Neuronal stem cell (in vitro differentiated cells): Measurements from ENCODE around the gene PTGIS.

ENCODE experiments used
- DNase-seq: peaks from one replicate; pipeline ENCODE4 v3.0.0-alpha.2; 2013; ENCODE audit warnings: low spot score
- H2AFZ ChIP-seq: one replicate; pipeline ENCODE4 v1.6.1; 2013; ENCODE audit warnings: mild to moderate bottlenecking, low read length, inconsistent platforms
- H2AK5ac ChIP-seq: 2 replicates; pipeline ENCODE4 v1.6.1; 2013; ENCODE audit warnings: low read depth, mild to moderate bottlenecking, inconsistent platforms, low read length, moderate library complexity, mixed read lengths
- H2BK120ac ChIP-seq: 2 replicates; pipeline ENCODE4 v1.6.1; 2013; ENCODE audit warnings: low read depth, mild to moderate bottlenecking, inconsistent platforms, low read length, moderate library complexity, mixed read lengths
- H2BK12ac ChIP-seq: one replicate; pipeline ENCODE4 v1.6.1; 2013; ENCODE audit warnings: low read length, inconsistent platforms
- H2BK15ac ChIP-seq: 2 replicates; pipeline ENCODE4 v1.6.1; 2013; ENCODE audit warnings: mild to moderate bottlenecking, low read length, inconsistent platforms, mixed read lengths
- H2BK5ac ChIP-seq: one replicate; pipeline ENCODE4 v1.6.1; 2013; ENCODE audit warnings: inconsistent platforms, mild to moderate bottlenecking, low read length, moderate library complexity
- H3K14ac ChIP-seq: one replicate; pipeline ENCODE4 v1.6.1; 2013; ENCODE audit warnings: low read length, inconsistent platforms
- H3K18ac ChIP-seq: 2 replicates; pipeline ENCODE4 v1.6.1; 2013; ENCODE audit warnings: low read length, inconsistent platforms
- H3K23ac ChIP-seq: 2 replicates; pipeline ENCODE4 v1.6.1; 2013; ENCODE audit warnings: low read depth, mild to moderate bottlenecking, mixed read lengths, low read length, inconsistent platforms; ENCODE audit not compliant: poor library complexity
- H3K27ac ChIP-seq: replicated peaks from 3 replicates; pipeline ENCODE4 v1.5.1; 2013; ENCODE audit warnings: low read length, inconsistent platforms
- H3K27me3 ChIP-seq, 3 experiments: 2 replicates each; pipeline ENCODE4 v1.6.1; 2013; ENCODE audit warnings: low read length in 3 of 3, mild to moderate bottlenecking in 2 of 3, inconsistent platforms in 1 of 3, low read depth in 1 of 3, mixed read lengths in 1 of 3, moderate library complexity in 1 of 3; ENCODE audit not compliant: control insufficient read depth in 3 of 3, insufficient read depth in 3 of 3
- H3K36me3 ChIP-seq, 2 donors: replicated peaks in 1 of 2; 2 replicates each; pipeline ENCODE4 v1.6.1; 2013; ENCODE audit warnings: low read length in 2 of 2; ENCODE audit not compliant: control insufficient read depth in 2 of 2, insufficient read depth in 2 of 2
- H3K4ac ChIP-seq: 2 replicates; pipeline ENCODE4 v1.6.1; 2013; ENCODE audit warnings: inconsistent platforms, mild to moderate bottlenecking, low read length, moderate library complexity
- H3K4me1 ChIP-seq, 2 donors: 1 replicate in 1 of 2; 2 replicates in 1 of 2; pipeline ENCODE4 v1.6.1; 2013; ENCODE audit warnings: low read length in 2 of 2, low read depth in 1 of 2; ENCODE audit not compliant: control insufficient read depth in 2 of 2, insufficient read depth in 1 of 2
- H3K4me2 ChIP-seq: one replicate; pipeline ENCODE4 v1.6.1; 2013; ENCODE audit warnings: mild to moderate bottlenecking, low read length, inconsistent platforms; ENCODE audit not compliant: insufficient read depth, poor library complexity, severe bottlenecking
- H3K4me3 ChIP-seq, 2 donors: 2 replicates each; pipeline ENCODE4 v1.5.1; 2013; ENCODE audit warnings: low read length in 2 of 2, mild to moderate bottlenecking in 2 of 2, inconsistent platforms in 1 of 2, moderate library complexity in 1 of 2
- H3K79me1 ChIP-seq: one replicate; pipeline ENCODE4 v1.6.1; 2013; ENCODE audit warnings: low read depth, mild to moderate bottlenecking, inconsistent platforms, low read length, moderate library complexity
- H3K9ac ChIP-seq: one replicate; pipeline ENCODE4 v1.6.1; 2013; ENCODE audit warnings: mild to moderate bottlenecking, low read depth, low read length, inconsistent platforms; ENCODE audit not compliant: poor library complexity
- H3K9me3 ChIP-seq, 2 donors: replicated peaks in 1 of 2; 2 replicates each; pipeline versions ENCODE3 to v1.6.1; 2013; ENCODE audit warnings: low read length in 2 of 2, mild to moderate bottlenecking in 2 of 2, inconsistent platforms in 1 of 2, low read depth in 1 of 2, mixed read lengths in 1 of 2, moderate library complexity in 1 of 2; ENCODE audit not compliant: control insufficient read depth in 2 of 2, insufficient read depth in 1 of 2
- H4K8ac ChIP-seq: one replicate; pipeline ENCODE4 v1.6.1; 2013; ENCODE audit warnings: low read depth, mild to moderate bottlenecking, inconsistent platforms, low read length, moderate library complexity
- H4K91ac ChIP-seq: one replicate; pipeline ENCODE4 v1.6.1; 2013; ENCODE audit warnings: low read length, low read depth, mild to moderate bottlenecking, inconsistent platforms; ENCODE audit not compliant: poor library complexity
- WGBS, 2 donors: extraction: QIAGEN DNeasy Blood & Tissue Kit; methylation state at CpG; one replicate each; pipeline ENCODE4 v1.1.7; 2013; ENCODE audit warnings: missing lambda C conversion rate in 2 of 2, mixed read lengths in 1 of 2; ENCODE audit not compliant: insufficient read length in 2 of 2, insufficient replicate concordance in 1 of 2; ENCODE audit errors: extremely low coverage in 2 of 2; 5-methylcytosine and 5-hydroxymethylcytosine counted together

PTGIS gene

GRCh38 chr20:49541733-49542513 is 26.0 kb downstream of the PTGIS start:
- Histone ChIP-seq H3K27me3 (no peaks in the 10 kb centered on the region), H3K36me3 (peaks cover 0 to 60% of the 10 kb centered on the region in 2 donors), H3K27ac (no peak overlapping the region), H3K23ac (no peak overlapping the region), H2AFZ (no peak overlapping the region), H3K14ac (no peak overlapping the region), H4K91ac (no peak overlapping the region), H3K9me3 (peaks cover 8 to 9% of the 10 kb centered on the region in 2 donors), H2BK5ac (no peak overlapping the region), H2BK12ac (no peak overlapping the region), H2AK5ac (no peak overlapping the region), H3K18ac (no peak overlapping the region), H3K4me3 (no peak overlapping the region), H3K4me1 (peaks cover 4 to 5% of the 10 kb centered on the region in 2 donors), H3K4me2 (no peak overlapping the region), H3K4ac (no peak overlapping the region), H3K9ac (no peak overlapping the region), H4K8ac (no peak overlapping the region), H2BK120ac (no peak overlapping the region), H2BK15ac (no peak overlapping the region), H3K79me1 (no peaks in the 10 kb centered on the region)
- WGBS, 2 donors, result no CpG with 5 or more reads among the region's 18 CpGs
- peak; percentile 79 for DNase-seq

DNA sequence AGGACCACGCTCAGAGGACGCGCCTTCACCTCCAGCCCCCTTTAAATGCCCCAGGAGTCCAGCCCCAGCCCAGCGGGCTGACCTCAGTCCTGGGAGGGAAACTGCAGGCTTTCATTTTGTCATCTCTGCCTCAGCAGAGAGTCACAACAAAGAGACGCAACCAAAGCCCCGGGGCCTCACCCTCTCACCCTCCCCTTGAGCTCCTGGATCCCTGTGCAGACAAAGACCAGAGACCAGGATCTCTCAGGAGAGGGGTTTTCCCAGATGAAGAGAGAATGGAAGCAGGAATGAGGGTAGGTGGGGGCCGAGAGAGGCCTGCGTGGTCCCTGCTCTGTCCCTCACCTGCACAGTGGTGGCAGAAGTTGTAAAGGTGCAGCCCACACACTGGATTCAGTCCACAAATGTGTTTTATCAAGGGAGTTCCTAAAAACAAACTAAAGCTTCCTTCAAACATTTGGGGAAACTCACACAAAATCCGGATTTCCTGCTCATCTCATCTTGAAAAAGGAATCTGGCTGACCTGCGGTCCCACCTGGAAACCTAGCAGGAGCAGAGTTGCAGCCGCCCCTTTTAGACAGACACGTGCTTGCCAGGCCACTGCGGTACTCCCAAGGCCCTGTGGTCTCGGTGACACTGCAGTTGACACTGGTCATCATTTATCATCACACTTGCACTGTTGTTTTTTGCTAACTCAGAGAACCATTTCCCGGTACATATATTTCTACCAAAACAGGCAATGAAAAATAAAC is 27.1 kb downstream of the PTGIS start:
- H3K36me3 ChIP-seq, result peaks cover 0 to 56% of the 10 kb centered on the region in 2 donors
- no peak overlapping the region for H4K8ac ChIP-seq
- no peaks in the 10 kb centered on the region for H3K79me1 ChIP-seq
- DNase-seq, result no peak
- H2BK15ac ChIP-seq, result no peak overlapping the region
- no CpG with 5 or more reads among the region's 15 CpGs for WGBS, 2 donors
- H2BK120ac ChIP-seq, result no peak overlapping the region
- H3K9ac ChIP-seq, result peak overlapping the region; percentile 73
- H2AFZ ChIP-seq, result peak overlapping the region; percentile 74
- H3K4ac ChIP-seq, result no peak overlapping the region
- H3K23ac ChIP-seq, result peak overlapping the region; percentile 86
- no peak overlapping the region for H3K14ac ChIP-seq
- no peak overlapping the region for H2BK12ac ChIP-seq
- no peaks in the 10 kb centered on the region for H3K27me3 ChIP-seq
- H3K4me3 ChIP-seq, result no peak overlapping the region
- H3K18ac ChIP-seq, result no peak overlapping the region
- H3K4me1 ChIP-seq, result peaks cover 4 to 5% of the 10 kb centered on the region in 2 donors
- peaks cover 6 to 8% of the 10 kb centered on the region in 2 donors for H3K9me3 ChIP-seq
- H2BK5ac ChIP-seq, result no peak overlapping the region
- H4K91ac ChIP-seq, result no peak overlapping the region
- peak overlapping the region; percentile 29 for H3K27ac ChIP-seq
- H2AK5ac ChIP-seq, result no peak overlapping the region
- no peak overlapping the region for H3K4me2 ChIP-seq

DNA sequence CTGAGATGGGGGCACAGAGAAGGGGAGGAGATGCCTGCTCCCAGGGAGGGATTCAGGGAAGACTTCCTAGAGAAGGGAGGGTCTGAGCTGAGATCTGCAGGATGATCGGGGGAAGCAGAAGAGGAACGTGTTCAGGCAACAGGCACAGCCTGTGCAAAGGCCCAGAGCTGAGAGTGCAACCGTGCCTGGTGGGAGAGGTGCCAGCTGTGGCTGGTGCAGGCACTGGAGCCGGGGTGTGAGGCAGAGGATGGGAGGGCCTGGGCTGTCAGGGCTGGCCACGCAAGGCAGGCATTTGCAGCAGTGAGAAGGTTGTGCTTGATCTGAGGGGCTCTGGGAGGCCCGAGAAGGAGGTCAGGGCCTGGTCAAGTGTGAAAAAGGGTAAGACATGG is 27.7 kb downstream of the PTGIS start:
- no peak overlapping the region for H4K8ac ChIP-seq
- H3K27ac ChIP-seq, result peak overlapping the region; percentile 29
- H4K91ac ChIP-seq, result no peak overlapping the region
- peaks cover 4 to 5% of the 10 kb centered on the region in 2 donors for H3K4me1 ChIP-seq
- no peak overlapping the region for H3K4ac ChIP-seq
- H2BK15ac ChIP-seq, result no peak overlapping the region
- H3K79me1 ChIP-seq, result no peaks in the 10 kb centered on the region
- H2AFZ ChIP-seq, result peak overlapping the region; percentile 74
- H3K4me2 ChIP-seq, result no peak overlapping the region
- no peak overlapping the region for H2BK120ac ChIP-seq
- no peak overlapping the region for H2BK5ac ChIP-seq
- no peak overlapping the region for H2BK12ac ChIP-seq
- peak overlapping the region; percentile 73 for H3K9ac ChIP-seq
- no peak for DNase-seq
- no peak overlapping the region for H2AK5ac ChIP-seq
- no peak overlapping the region for H3K4me3 ChIP-seq
- peak overlapping the region; percentile 86 for H3K23ac ChIP-seq
- WGBS, 2 donors, result no CpG with 5 or more reads among the region's 6 CpGs
- peaks cover 2% of the 10 kb centered on the region in 2 donors for H3K9me3 ChIP-seq
- peak overlapping the region; percentile 91 for H3K18ac ChIP-seq
- peaks cover 0 to 50% of the 10 kb centered on the region in 2 donors for H3K36me3 ChIP-seq
- H3K27me3 ChIP-seq, result no peaks in the 10 kb centered on the region
- no peak overlapping the region for H3K14ac ChIP-seq
